Astrocyte (in vitro differentiated cells and primary cell): ENCODE results near the gene UQCRH. TPM values are rescaled to one million over a fixed set of nuclear protein-coding genes. Genes with fewer than 3 reads are reported as not detected.
"Not testable (repeated sequence)": the region's sequence is repeated elsewhere in the genome, so short reads cannot be mapped to it uniquely, and the experiment has no call there.

Experiments
- DNase-seq: peaks from one replicate; pipeline ENCODE4 v3.0.0-alpha.2; 2010; ENCODE audit warnings: low read depth
- FAIRE-seq: peaks from 2 replicates; lab custom pipeline; 2011; peaks lifted over from hg19 to GRCh38; lab: Jason Lieb, UNC
- H2AFZ ChIP-seq: 2 replicates; pipeline ENCODE4 v1.6.0; 2012; ENCODE audit warnings: low read depth, low read length, inconsistent platforms
- H3K27ac ChIP-seq: 2 replicates; pipeline ENCODE4 v1.5.1; 2011; ENCODE audit warnings: low read depth, low read length, inconsistent platforms
- H3K27me3 ChIP-seq: 2 replicates; pipeline ENCODE4 v1.6.0; 2011; ENCODE audit warnings: low read length, inconsistent platforms; ENCODE audit not compliant: insufficient read depth
- H3K36me3 ChIP-seq: 2 replicates; pipeline ENCODE4 v1.5.1; 2011; ENCODE audit warnings: low read length, inconsistent platforms; ENCODE audit not compliant: insufficient read depth
- H3K4me1 ChIP-seq: 2 replicates; pipeline ENCODE4 v1.5.1; 2011; ENCODE audit warnings: low read length, inconsistent platforms; ENCODE audit not compliant: insufficient read depth
- H3K4me2 ChIP-seq: 2 replicates; pipeline ENCODE4 v1.6.0; 2012; ENCODE audit warnings: low read length, inconsistent platforms
- H3K4me3 ChIP-seq: 2 replicates; pipeline ENCODE4 v1.5.1; 2011; ENCODE audit warnings: low read depth, mild to moderate bottlenecking, low read length, inconsistent platforms; ENCODE audit not compliant: insufficient read depth
- H3K79me2 ChIP-seq: 2 replicates; pipeline ENCODE4 v1.6.0; 2012; ENCODE audit warnings: mild to moderate bottlenecking, low read length, inconsistent platforms; ENCODE audit not compliant: insufficient read depth
- H3K9ac ChIP-seq: 2 replicates; pipeline ENCODE4 v1.6.0; 2012; ENCODE audit warnings: mild to moderate bottlenecking, low read length, inconsistent platforms
- H3K9me3 ChIP-seq: 2 replicates; pipeline ENCODE4 v1.5.1; 2012; ENCODE audit warnings: low read depth, mild to moderate bottlenecking, low read length, inconsistent platforms; ENCODE audit not compliant: insufficient read depth
- H4K20me1 ChIP-seq: 2 replicates; pipeline ENCODE4 v1.6.0; 2012; ENCODE audit warnings: low read length, inconsistent platforms; ENCODE audit not compliant: insufficient read depth
- H3K27ac Mint-ChIP-seq: one replicate; pipeline ENCODE4 v1.8.0; 2021; ENCODE audit warnings: mild to moderate bottlenecking, mixed read lengths; ENCODE audit not compliant: unreplicated experiment
- H3K27me3 Mint-ChIP-seq: one replicate; pipeline ENCODE4 v1.8.0; 2021; ENCODE audit warnings: low read depth, mixed read lengths; ENCODE audit not compliant: unreplicated experiment
- H3K36me3 Mint-ChIP-seq: one replicate; pipeline ENCODE4 v1.8.0; 2021; ENCODE audit warnings: low read depth, mixed read lengths; ENCODE audit not compliant: unreplicated experiment
- H3K4me1 Mint-ChIP-seq: one replicate; pipeline ENCODE4 v1.8.0; 2021; ENCODE audit warnings: low read depth, mixed read lengths; ENCODE audit not compliant: unreplicated experiment
- H3K4me3 Mint-ChIP-seq: one replicate; pipeline ENCODE4 v1.8.0; 2021; ENCODE audit warnings: mild to moderate bottlenecking, moderate library complexity, mixed read lengths; ENCODE audit not compliant: unreplicated experiment
- H3K9me3 Mint-ChIP-seq: one replicate; pipeline ENCODE4 v1.8.0; 2021; ENCODE audit warnings: mild to moderate bottlenecking, mixed read lengths; ENCODE audit not compliant: unreplicated experiment
- CTCF ChIP-seq: IDR thresholded peaks from 2 replicates; pipeline ENCODE4 v1.5.1; 2011; ENCODE audit warnings: low read depth, mild to moderate bottlenecking, inconsistent platforms, low read length, moderate library complexity; ENCODE audit not compliant: insufficient read depth
- EZH2 ChIP-seq: IDR thresholded peaks from 2 replicates; pipeline ENCODE4 v1.6.1; 2012; ENCODE audit warnings: mild to moderate bottlenecking, low read length, inconsistent platforms; ENCODE audit not compliant: insufficient read depth
- total RNA-seq: library from RNA; stranded (reverse); gene quantifications from 2 replicates; pipeline ENCODE4 v1.2.1, GENCODE V29; 2021

The UQCRH gene
- total RNA-seq, 1 donor from 2014 or later: 337 TPM

- Histone ChIP-seq H3K36me3 (peaks cover 30% of the 10 kb centered on the region), H3K27me3 (no peaks in the 10 kb centered on the region), H3K27ac (no peak overlapping the region), H3K4me2 (no peak overlapping the region), H3K79me2 (no peaks in the 10 kb centered on the region), H3K9ac (no peak overlapping the region), H2AFZ (no peak overlapping the region), H3K4me1 (no peaks in the 10 kb centered on the region), H3K4me3 (no peak overlapping the region), H3K9me3 (no peaks in the 10 kb centered on the region), H4K20me1 (no peaks in the 10 kb centered on the region)
- Mint-ChIP-seq H3K4me1 (no peaks in the 10 kb centered on the region), H3K27me3 (no peaks in the 10 kb centered on the region), H3K9me3 (no peaks in the 10 kb centered on the region), H3K36me3 (peaks cover 16% of the 10 kb centered on the region), H3K27ac (no peak overlapping the region), H3K4me3 (no peak overlapping the region)
- FAIRE-seq: no peak
- TF ChIP-seq CTCF: no peak
- no peak for TF ChIP-seq EZH2
- peak; percentile 12 for DNase-seq
Measured at GRCh38 chr1:46364612-46365011, 61.1 kb downstream of the UQCRH start.

GRCh38 chr1:46365796-46366195 is 62.3 kb downstream of the UQCRH start:
- H3K4me1 ChIP-seq, DNase-seq, H4K20me1 ChIP-seq, H3K79me2 ChIP-seq, H3K27me3 Mint-ChIP-seq, H3K9me3 ChIP-seq, H2AFZ ChIP-seq, H3K9me3 Mint-ChIP-seq, H3K27ac ChIP-seq, H3K27me3 ChIP-seq, H3K27ac Mint-ChIP-seq, H3K4me3 Mint-ChIP-seq, H3K9ac ChIP-seq, FAIRE-seq, H3K4me1 Mint-ChIP-seq, H3K4me2 ChIP-seq, H3K4me3 ChIP-seq: not testable (repeated sequence)
- peaks cover 28% of the 10 kb centered on the region for H3K36me3 ChIP-seq
- peaks cover 13% of the 10 kb centered on the region for H3K36me3 Mint-ChIP-seq

Other genes with a start within 250 kb of the UQCRH start
- 55.5 and 68.4 TPM in 2 replicates for gene PIK3R3, start 171.1 kb upstream of the UQCRH start, total RNA-seq
- 1.7 and 2.2 TPM in 2 replicates for gene TSPAN1, start 128.6 kb upstream of the UQCRH start, total RNA-seq
- not detected in 2 replicates for gene P3R3URF, start 127.2 kb upstream of the UQCRH start, total RNA-seq
- gene POMGNT1, start 105.3 kb upstream of the UQCRH start, total RNA-seq: 55.1 and 57.8 TPM in 2 replicates
- 1.3 and 1.7 TPM in 2 replicates for gene LURAP1, start 100.4 kb upstream of the UQCRH start, total RNA-seq
- 1.9 and 2.4 TPM in 2 replicates for gene RAD54L, start 55.9 kb upstream of the UQCRH start, total RNA-seq
- gene LRRC41, start 82 bp upstream of the UQCRH start, total RNA-seq: 88.2 and 94.5 TPM in 2 replicates
- 15.5 and 16.9 TPM in 2 replicates for gene NSUN4, start 37.1 kb downstream of the UQCRH start, total RNA-seq
- gene FAAH, start 90.6 kb downstream of the UQCRH start, total RNA-seq: 1.2 and 1.9 TPM in 2 replicates
- 0.07 and 0.29 TPM in 2 replicates for gene DMBX1, start 186.1 kb downstream of the UQCRH start, total RNA-seq
- gene KNCN, start 247.9 kb downstream of the UQCRH start, total RNA-seq: not detected in 2 replicates